B cell (primary cell): Measurements from ENCODE around the gene NEUROD6.

ENCODE experiments used
- CTCF ChIP-seq: fragments of 200-600 bp; IDR thresholded peaks from one replicate; pipeline ENCODE4 v1.8.0; 2022; ENCODE audit warnings: antibody characterized with exemption, mild to moderate bottlenecking
- EZH2 ChIP-seq: IDR thresholded peaks from 2 replicates; pipeline ENCODE4 v1.6.1; 2012; ENCODE audit warnings: borderline replicate concordance, low read depth, mild to moderate bottlenecking, moderate library complexity, low read length; ENCODE audit not compliant: insufficient read depth, poor library complexity, severe bottlenecking

- TF ChIP-seq CTCF (no peak), EZH2 (no peak)
Observed at GRCh38 chr7:31307972-31308371, 32.6 kb downstream of the NEUROD6 start.
